CD4-positive, alpha-beta T cell (primary cell): ENCODE results near the gene KAZALD1. TPM values are rescaled to one million over a fixed set of nuclear protein-coding genes. Genes with fewer than 3 reads are reported as not detected.

Experiments
- ATAC-seq: fragments of 200-7000 bp; cut with Tn5 transposase; one replicate; pipeline ENCODE4 v1.10.0; 2022; ENCODE audit warnings: mild to moderate bottlenecking; ENCODE audit not compliant: poor library complexity
- CTCF ChIA-PET: fragments of 350-600 bp; sonication (Branson Sonifier 250); formaldehyde crosslinking; loops from one replicate; lab custom pipeline; 2021; ENCODE audit warnings: antibody characterized with exemption, inconsistent platforms; lab: Charles Lee
- POLR2A ChIA-PET: fragments of 350-600 bp; sonication (Branson Sonifier 250); formaldehyde crosslinking; loops from one replicate; lab custom pipeline; 2021; ENCODE audit warnings: antibody characterized with exemption, inconsistent platforms; lab: Charles Lee
- DNase-seq, 14 experiments: peaks; one replicate each; pipeline ENCODE4 v3.0.0-alpha.2; 2013 to 2020; ENCODE audit warnings: mixed read lengths in 2 of 14
- H3K27ac ChIP-seq, 2 donors: one replicate each; pipeline versions ENCODE4 v1.5.1 to v1.7.0; 2013; ENCODE audit warnings: low read length in 2 of 2, low read depth in 1 of 2, mild to moderate bottlenecking in 1 of 2
- H3K27me3 ChIP-seq, 2 experiments: 1 replicate in 1 of 2; 2 replicates in 1 of 2; pipeline versions ENCODE4 v1.6.1 to v1.7.0; 2013; ENCODE audit warnings: low read length in 2 of 2, control low read depth in 1 of 2, mild to moderate bottlenecking in 1 of 2, moderate library complexity in 1 of 2; ENCODE audit not compliant: insufficient read depth in 2 of 2, control insufficient read depth in 1 of 2
- H3K36me3 ChIP-seq: one replicate; pipeline ENCODE4 v1.6.1; 2013; ENCODE audit warnings: low read length, control low read depth; ENCODE audit not compliant: insufficient read depth
- H3K4me1 ChIP-seq: one replicate; pipeline ENCODE4 v1.6.1; 2013; ENCODE audit warnings: low read length, control low read depth; ENCODE audit not compliant: insufficient read depth
- H3K4me3 ChIP-seq: one replicate; pipeline ENCODE4 v1.5.1; 2013; ENCODE audit warnings: mild to moderate bottlenecking, low read length, moderate library complexity
- H3K9me3 ChIP-seq, 2 experiments: 1 replicate in 1 of 2; 2 replicates in 1 of 2; pipeline versions ENCODE4 v1.6.1 to v1.7.0; 2013; ENCODE audit warnings: low read length in 2 of 2, mild to moderate bottlenecking in 2 of 2, control low read depth in 1 of 2, moderate library complexity in 1 of 2; ENCODE audit not compliant: control insufficient read depth in 1 of 2, insufficient read depth in 1 of 2
- H3K27ac Mint-ChIP-seq: one replicate; pipeline ENCODE4 v1.8.0; 2020; ENCODE audit warnings: mixed read lengths
- H3K27me3 Mint-ChIP-seq: one replicate; pipeline ENCODE4 v1.8.0; 2021; ENCODE audit warnings: mixed read lengths
- H3K36me3 Mint-ChIP-seq: one replicate; pipeline ENCODE4 v1.8.0; 2021; ENCODE audit warnings: low read depth, mixed read lengths
- H3K4me1 Mint-ChIP-seq: one replicate; pipeline ENCODE4 v1.8.0; 2021; ENCODE audit warnings: low read depth, mixed read lengths
- H3K4me3 Mint-ChIP-seq: one replicate; pipeline ENCODE4 v1.8.0; 2020; ENCODE audit warnings: mild to moderate bottlenecking, mixed read lengths
- H3K9me3 Mint-ChIP-seq: one replicate; pipeline ENCODE4 v1.8.0; 2020; ENCODE audit warnings: mixed read lengths
- CTCF ChIP-seq: fragments of 200-600 bp; IDR thresholded peaks from one replicate; pipeline ENCODE4 v1.8.0; 2022; ENCODE audit warnings: antibody characterized with exemption, mild to moderate bottlenecking
- intact Hi-C, 2 experiments: fragments of 100-400 bp; cut with DNase I in 1 of 2; cut with micrococcal nuclease in 1 of 2; formaldehyde crosslinking; loops; one replicate each; pipeline versions ENCODE4 v1.15.1 to v1.9.0; 2023 to 2025; cut with DNase I, micrococcal nuclease
- total RNA-seq, 174 experiments: library from RNA in 2 of 174; stranded (reverse) in 2 of 174; gene quantifications; one replicate each; pipeline ENCODE4 v1.2.3 and lab custom pipeline; 2021 to 2026

The KAZALD1 gene
- total RNA-seq, 2 experiments from 2014 or later: not detected

- DNase-seq (no peak), ATAC-seq (no peak)
- no peak for TF ChIP-seq CTCF
- Mint-ChIP-seq H3K4me3 (peak overlapping the region; percentile 82), H3K36me3 (peaks cover 4% of the 10 kb centered on the region), H3K27ac (no peak overlapping the region), H3K27me3 (peaks cover 44% of the 10 kb centered on the region), H3K9me3 (no peaks in the 10 kb centered on the region), H3K4me1 (peaks cover 52% of the 10 kb centered on the region)
- ChIA-PET POLR2A (interaction anchor here (0.9 to 1.6 kb wide), 3 partner anchors 14 to 21 kb away, joined by 3 to 4 read pairs (median 3); no protein-coding TSS in a partner anchor), CTCF (interaction anchor here (1.0 to 5.6 kb wide), 6 partner anchors 13 to 78 kb away, joined by 3 to 45 read pairs (median 4); no protein-coding TSS in a partner anchor)
- Histone ChIP-seq H3K4me3 (no peak overlapping the region), H3K4me1 (peaks cover 61% of the 10 kb centered on the region), H3K27ac (no peak overlapping the region), H3K9me3 (peaks cover 0 to 20% of the 10 kb centered on the region in 2 experiments), H3K27me3 (peaks cover 49 to 51% of the 10 kb centered on the region in 2 experiments), H3K36me3 (no peaks in the 10 kb centered on the region)
- intact Hi-C loops: loop anchor here (5.0 to 10.0 kb wide), 3 partner anchors 49 to 291 kb away; partner anchors contain the start of genes BTRC (in 1 of the 2) and SLF2 (in 1 of the 2)
These were observed 2.0 kb downstream of the KAZALD1 start for GRCh38 chr10:101063548-101064414.

GRCh38 chr10:101064415-101065030, 2.7 kb downstream of the KAZALD1 start:
- Mint-ChIP-seq H3K36me3 (peaks cover 4% of the 10 kb centered on the region), H3K27me3 (peaks cover 44% of the 10 kb centered on the region), H3K4me1 (peaks cover 52% of the 10 kb centered on the region), H3K27ac (no peak overlapping the region), H3K9me3 (no peaks in the 10 kb centered on the region), H3K4me3 (peak overlapping the region; percentile 31)
- no peak overlapping the region for H3K27ac ChIP-seq
- peaks cover 61% of the 10 kb centered on the region for H3K4me1 ChIP-seq
- peaks cover 49 to 51% of the 10 kb centered on the region in 2 experiments for H3K27me3 ChIP-seq
- intact Hi-C loops: loop anchor here (5.0 to 10.0 kb wide), 4 partner anchors 32 to 290 kb away; partner anchors contain the start of genes PDZD7 (in 2 of the 2), SFXN3 (in 2 of the 2), BTRC (in 1 of the 2) and SLF2 (in 1 of the 2)
- POLR2A ChIA-PET: interaction anchor here (1.6 kb wide), 1 partner anchor 22 kb away, joined by 4 read pairs; no protein-coding TSS in a partner anchor
- no peaks in the 10 kb centered on the region for H3K36me3 ChIP-seq
- no peak overlapping the region for H3K4me3 ChIP-seq
- H3K9me3 ChIP-seq: peaks cover 0 to 20% of the 10 kb centered on the region in 2 experiments
- CTCF ChIA-PET: interaction anchor here (1.0 to 2.3 kb wide), 3 partner anchors 23 to 78 kb away, joined by 3 to 6 read pairs (median 5); no protein-coding TSS in a partner anchor
- ATAC-seq (no peak), DNase-seq (no peak)
- TF ChIP-seq CTCF: no peak
